Activated CD4-positive, alpha-beta T cell treated with anti-CD3 and anti-CD28 coated beads, Interleukin-10, Interleukin-2, amounts not matched to agents 100 ng/mL and 50 ng/mL, durations not matched to agents 16 hours and 8 hours (primary cell): ENCODE data around the gene LRRC73.
"Not testable (repeated sequence)": the region's sequence is repeated elsewhere in the genome, so short reads cannot be mapped to it uniquely, and the experiment has no call there.

Experiments
- DNase-seq: peaks from one replicate; pipeline ENCODE4 v3.0.0-alpha.2; 2020

Gene LRRC73

GRCh38 chr6:43491750-43492661 lies 18.1 kb downstream of the LRRC73 start:
- DNase-seq = no peak

GRCh38 chr6:43490523-43490939 lies 19.6 kb downstream of the LRRC73 start:
- DNase-seq = no peak

GRCh38 chr6:43489277-43490072 lies 20.7 kb downstream of the LRRC73 start:
- no peak for DNase-seq

GRCh38 chr6:43488667-43489276 lies 21.4 kb downstream of the LRRC73 start:
- DNase-seq = no peak

- DNase-seq = peak; percentile 36
Measured at GRCh38 chr6:43481591-43482236, 28.4 kb downstream of the LRRC73 start.

GRCh38 chr6:43481075-43481474 lies 29.1 kb downstream of the LRRC73 start:
- peak; percentile 47 for DNase-seq

- no peak for DNase-seq
Measured at GRCh38 chr6:43478008-43478372, 32.2 kb downstream of the LRRC73 start.

GRCh38 chr6:43477235-43478007 lies 32.7 kb downstream of the LRRC73 start, which contains the start of gene TJAP1:
Gene TJAP1, plus strand, starts transcription at chr6:43477570. Its CDS starts 21,432 bp downstream, at chr6:43499002.
- peak; percentile 97 for DNase-seq

- DNase-seq = no peak
Measured at GRCh38 chr6:43476746-43477145, 33.4 kb downstream of the LRRC73 start.

- no peak for DNase-seq
Measured at GRCh38 chr6:43475516-43475915, 34.6 kb downstream of the LRRC73 start.

GRCh38 chr6:43472515-43472914 lies 37.6 kb downstream of the LRRC73 start:
- DNase-seq = no peak

GRCh38 chr6:43471399-43471798 lies 38.7 kb downstream of the LRRC73 start:
- no peak for DNase-seq

- DNase-seq = peak; percentile 22
Measured at GRCh38 chr6:43469947-43470346, 40.2 kb downstream of the LRRC73 start.

GRCh38 chr6:43468748-43469681 lies 41.1 kb downstream of the LRRC73 start:
- DNase-seq = no peak

GRCh38 chr6:43468240-43468639 lies 41.9 kb downstream of the LRRC73 start:
- no peak for DNase-seq

- DNase-seq = no peak
Measured at GRCh38 chr6:43467752-43468151, 42.4 kb downstream of the LRRC73 start.

GRCh38 chr6:43467265-43467664 lies 42.9 kb downstream of the LRRC73 start:
- not testable (repeated sequence) for DNase-seq

- DNase-seq = no peak
Measured at GRCh38 chr6:43465948-43466347, 44.2 kb downstream of the LRRC73 start.

- DNase-seq = no peak
Measured at GRCh38 chr6:43464337-43464736, 45.8 kb downstream of the LRRC73 start.

GRCh38 chr6:43461936-43462335 lies 48.2 kb downstream of the LRRC73 start:
- DNase-seq = no peak

- no peak for DNase-seq
Measured at GRCh38 chr6:43460032-43460431, 50.1 kb downstream of the LRRC73 start.
